Activated naive CD4-positive, alpha-beta T cell treated with anti-CD3 and anti-CD28 coated beads, Interleukin-2, amount 50 U/mL, for 16 hours (primary cell): Measurements from ENCODE around the gene ACOT8.
A peak's percentile ranks its signal among the peaks of the same experiment; 100 is the strongest.
"Not testable (repeated sequence)": the region's sequence is repeated elsewhere in the genome, so short reads cannot be mapped to it uniquely, and the experiment has no call there.

Source experiments
- DNase-seq: peaks from one replicate; pipeline ENCODE4 v3.0.0-alpha.2; 2020

Gene ACOT8

DNA sequence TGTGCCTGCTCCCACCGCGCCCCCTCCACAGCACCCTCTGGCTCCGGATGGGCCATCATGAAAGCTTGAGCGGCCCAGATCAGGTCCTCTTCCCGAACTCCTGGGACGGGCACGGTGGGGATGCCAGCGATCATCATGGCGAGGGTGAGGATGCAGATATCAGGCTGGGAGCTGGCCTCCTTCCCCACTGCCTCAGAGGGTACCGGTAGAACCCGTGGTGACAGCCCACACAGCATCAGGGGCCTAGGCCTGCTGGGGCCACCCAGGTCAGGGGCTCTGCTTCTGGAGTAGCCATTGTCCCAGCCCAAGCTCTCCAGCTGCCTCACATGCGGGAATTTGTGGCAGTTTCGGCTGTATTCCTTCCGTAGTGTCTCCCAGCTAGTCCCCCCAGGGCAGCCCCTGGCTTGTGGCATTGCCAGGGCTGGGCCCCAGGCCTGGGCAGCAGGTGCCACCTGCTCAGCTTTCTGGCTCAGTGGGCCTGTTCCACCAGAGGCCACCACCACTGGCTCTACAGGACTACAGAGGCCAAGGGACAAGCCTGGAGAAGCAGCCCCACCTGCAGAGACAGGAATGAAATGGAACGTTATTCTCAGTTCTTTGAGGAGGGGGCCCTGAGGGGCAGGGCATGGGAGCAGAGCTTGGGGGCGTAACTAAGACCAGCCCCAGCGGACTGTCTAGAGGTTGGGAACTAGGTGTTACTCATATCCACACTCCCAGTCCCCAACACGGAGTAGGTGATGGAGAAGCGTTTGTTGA lies 29.6 kb upstream of the ACOT8 start:
- no peak for DNase-seq

DNA sequence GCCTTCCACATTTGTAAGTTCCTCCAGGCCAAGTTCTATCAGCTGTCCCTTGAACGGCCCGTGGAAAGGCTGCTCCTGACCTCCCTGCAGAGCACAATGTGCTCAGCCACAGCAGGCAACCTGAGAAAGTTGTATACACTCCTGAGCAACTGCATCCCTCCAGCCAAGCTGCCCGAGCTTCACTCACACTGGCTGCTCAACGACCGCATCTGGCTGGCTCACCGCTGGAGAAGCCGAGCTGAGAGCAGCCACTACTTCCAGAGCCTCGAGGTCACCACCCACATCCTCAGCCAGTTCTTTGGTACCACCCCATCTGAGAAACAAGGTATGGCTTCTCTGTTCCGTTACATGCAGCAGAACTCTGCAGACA lies 25.9 kb upstream of the ACOT8 start:
- no peak for DNase-seq

DNA sequence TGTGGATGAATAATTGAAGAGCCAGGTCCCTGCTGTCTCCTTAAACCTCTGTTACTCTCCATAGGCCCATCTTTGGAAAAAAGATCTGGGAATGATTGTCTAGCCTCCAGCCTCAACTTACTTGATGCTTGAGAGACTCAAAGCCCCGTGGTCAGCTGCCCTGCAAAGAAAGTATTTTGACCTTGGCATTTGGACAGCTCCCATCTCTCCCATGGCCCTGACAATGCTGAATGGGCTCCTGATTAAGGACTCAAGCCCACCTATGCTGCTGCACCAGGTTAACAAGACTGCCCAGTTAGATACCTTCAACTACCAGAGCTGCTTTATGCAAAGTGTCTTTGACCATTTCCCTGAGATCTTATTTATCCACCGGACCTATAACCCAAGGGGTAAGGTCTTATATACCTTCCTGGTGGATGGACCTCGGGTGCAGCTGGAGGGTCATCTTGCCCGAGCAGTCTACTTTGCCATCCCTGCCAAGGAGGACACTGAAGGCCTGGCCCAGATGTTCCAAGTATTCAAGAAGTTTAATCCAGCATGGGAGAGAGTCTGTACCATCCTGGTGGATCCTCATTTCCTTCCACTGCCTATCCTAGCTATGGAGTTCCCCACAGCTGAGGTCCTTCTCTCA lies 25.4 kb upstream of the ACOT8 start:
- no peak for DNase-seq

DNA sequence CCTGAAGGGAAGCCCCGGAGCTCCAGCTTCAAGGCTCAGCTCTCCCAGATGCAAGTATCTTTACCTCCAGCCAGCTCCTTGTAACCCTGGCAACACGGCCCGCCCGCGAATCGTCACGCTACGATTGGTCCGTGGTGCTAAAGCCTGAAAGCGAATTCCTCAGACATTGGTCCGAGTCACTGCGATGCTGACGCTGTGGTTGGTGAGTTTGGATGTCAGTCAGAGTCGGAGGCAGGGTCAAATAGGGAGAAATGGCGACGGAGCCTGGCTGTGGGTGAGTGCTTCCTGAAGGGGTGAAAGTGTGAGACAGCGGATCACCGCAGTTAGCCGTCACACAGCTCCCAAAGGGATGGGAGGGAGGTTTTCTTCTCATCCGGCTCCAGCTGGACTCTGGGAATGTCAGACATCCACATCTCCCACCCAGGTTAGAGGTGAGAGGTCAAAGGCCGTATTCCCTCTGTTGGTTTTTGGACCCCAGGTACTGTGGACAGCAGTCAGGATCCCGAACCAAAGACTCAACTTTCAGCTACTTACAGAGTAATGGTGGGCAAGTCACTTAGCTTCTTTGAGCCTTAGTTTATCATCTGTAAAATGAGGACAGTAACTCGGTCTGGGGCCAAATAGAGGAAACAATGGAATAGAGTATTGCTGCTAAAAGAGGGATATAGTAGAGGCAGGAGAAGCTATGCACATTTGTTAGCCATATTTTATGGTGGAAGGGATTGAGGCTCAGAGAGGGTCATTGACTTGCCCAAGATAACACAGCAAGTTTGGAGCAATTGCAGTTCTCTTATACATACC lies 24.0 kb upstream of the ACOT8 start, which contains the start of gene ZSWIM1:
Gene ZSWIM1, plus strand, starts transcription at position 240 of the 801 bp plus-strand sequence. CDS start 1,366 bp downstream, outside the sequence.
- peak; percentile 99 for DNase-seq

DNA sequence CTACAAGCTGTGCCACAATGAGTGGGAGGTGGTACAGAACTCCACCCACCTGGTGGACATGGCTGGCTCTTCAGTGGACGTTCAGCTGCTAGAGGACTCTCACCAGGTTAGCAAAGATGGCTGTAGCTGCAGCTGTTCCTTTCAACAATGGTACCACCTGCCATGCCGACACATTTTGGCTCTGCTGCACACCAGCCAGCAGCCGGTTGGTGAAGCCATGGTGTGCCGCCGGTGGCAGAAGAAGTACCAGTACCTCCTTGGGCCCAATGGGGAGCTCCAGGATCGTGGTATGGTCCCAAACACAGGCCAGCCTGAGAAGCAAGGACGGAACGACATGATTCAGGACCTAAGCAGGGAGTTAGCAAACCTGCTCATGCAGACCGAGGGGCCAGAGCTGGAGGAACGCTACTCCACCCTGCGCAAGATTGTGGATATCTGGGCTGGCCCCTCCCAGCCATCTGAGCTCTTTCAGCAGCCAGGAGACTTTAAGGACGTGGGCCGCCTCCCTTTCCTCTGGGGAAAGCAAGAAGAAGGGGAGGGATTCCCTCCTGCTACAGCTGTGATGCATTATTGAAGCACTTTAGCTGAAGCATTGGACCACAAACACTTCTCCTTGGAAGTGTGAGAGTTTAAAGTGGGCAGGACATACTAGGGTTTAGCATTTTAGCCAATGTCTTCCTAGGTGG lies 21.0 kb upstream of the ACOT8 start:
- no peak for DNase-seq

DNA sequence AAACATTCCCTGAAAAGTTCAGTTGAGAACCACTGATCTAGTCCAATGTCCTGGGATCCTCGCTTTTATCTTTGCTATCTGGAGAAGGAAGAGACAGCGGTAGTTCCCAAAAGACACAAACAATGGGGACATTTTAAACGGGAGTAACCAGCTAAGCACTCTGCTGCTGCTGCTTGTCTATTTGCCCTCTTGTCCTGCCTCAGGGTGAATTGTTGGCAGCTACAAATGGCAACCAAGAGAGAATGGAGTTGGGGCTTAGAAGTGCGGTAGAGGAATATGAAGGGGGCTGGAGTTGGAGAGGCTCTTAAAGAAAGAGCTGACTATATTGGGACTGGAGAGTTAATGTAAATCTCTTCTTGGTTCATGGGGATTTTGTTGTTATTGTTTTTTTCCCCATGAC lies 17.4 kb upstream of the ACOT8 start:
- no peak for DNase-seq

DNA sequence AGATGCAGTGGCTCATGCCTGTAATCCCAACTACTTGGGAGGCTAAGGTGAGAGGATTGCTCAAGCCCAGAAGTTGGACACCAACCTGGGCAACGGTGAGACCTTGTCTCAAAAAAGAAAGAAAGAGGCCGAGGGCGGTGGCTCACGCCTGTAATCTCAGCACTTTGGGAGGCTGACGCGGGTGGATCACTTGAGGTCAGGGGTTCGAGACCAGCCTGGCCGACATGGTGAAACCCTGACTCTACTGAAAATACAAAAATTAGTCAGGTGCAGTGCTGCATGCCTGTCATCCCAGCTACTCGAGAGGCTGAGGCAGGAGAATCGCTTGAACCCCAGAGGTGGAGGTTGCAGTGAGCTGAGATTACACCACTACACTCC lies 16.9 kb upstream of the ACOT8 start:
- not testable (repeated sequence) for DNase-seq

DNA sequence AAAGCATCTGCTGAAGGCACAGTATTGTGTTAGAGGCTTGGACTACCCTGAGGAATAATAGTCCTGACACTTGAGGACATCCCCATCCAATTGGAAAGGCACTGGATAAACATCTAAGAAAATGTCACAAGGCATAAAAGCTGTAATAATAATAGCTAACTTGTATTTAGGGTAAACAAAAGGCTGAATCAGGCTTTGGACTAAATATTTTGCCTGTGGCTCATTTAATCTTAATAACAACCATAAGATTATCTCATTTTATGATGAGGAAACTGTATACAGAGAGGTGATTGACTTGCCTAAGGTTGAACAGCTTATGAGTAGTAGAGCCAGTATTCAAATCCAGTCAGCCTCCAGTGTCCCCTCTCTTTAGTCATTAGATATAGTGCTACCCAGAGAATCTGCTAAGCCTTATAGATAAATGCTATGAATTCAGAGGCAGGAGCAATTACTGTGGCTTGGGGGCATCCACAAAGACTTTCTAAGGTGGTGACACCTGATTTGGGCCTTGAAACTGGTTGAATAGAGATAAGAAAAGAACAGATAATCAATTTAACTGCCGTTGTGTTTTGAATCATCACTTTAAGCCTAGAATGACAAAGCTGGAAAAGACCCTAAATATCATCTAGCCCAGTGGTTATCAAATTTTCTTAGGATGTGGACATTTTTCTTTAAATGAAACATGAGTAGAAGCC lies 16.4 kb upstream of the ACOT8 start:
- DNase-seq, result no peak

DNA sequence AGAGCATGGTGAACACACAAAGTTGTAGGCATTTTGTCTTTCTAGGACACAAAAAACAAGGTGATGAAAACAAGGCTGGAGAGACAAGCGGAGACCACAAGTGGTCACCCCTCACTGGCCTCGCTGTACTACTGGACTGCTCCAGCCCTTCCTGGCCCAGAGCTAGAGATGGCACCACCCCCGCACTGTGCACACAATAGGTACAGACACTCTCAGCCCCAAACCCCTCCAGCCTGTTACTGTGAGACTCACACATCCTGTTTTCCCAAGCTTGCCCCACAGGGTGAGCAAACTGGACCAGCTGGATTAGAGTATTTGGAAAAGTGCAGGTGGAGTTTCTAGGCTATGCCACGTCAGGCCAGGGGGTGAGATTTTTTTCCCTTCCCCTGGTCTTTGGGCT lies 15.4 kb upstream of the ACOT8 start:
- no peak for DNase-seq

DNA sequence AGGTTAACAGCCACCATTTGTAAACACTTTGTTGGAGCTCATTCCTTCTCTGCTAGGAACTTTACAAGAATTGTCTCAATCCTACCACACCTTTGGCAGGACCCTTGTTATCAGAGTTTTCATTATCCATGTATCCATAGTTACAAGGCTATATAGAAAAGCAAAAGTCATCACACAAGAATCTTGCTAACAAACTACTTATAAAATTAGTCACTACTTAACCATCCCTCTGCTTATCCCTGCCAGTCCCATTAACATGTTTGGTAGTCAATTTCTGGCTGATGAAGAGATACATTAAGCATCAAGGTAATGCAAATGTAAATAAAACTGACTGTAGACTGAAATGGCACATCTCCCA lies 10.6 kb upstream of the ACOT8 start:
- no peak for DNase-seq

DNA sequence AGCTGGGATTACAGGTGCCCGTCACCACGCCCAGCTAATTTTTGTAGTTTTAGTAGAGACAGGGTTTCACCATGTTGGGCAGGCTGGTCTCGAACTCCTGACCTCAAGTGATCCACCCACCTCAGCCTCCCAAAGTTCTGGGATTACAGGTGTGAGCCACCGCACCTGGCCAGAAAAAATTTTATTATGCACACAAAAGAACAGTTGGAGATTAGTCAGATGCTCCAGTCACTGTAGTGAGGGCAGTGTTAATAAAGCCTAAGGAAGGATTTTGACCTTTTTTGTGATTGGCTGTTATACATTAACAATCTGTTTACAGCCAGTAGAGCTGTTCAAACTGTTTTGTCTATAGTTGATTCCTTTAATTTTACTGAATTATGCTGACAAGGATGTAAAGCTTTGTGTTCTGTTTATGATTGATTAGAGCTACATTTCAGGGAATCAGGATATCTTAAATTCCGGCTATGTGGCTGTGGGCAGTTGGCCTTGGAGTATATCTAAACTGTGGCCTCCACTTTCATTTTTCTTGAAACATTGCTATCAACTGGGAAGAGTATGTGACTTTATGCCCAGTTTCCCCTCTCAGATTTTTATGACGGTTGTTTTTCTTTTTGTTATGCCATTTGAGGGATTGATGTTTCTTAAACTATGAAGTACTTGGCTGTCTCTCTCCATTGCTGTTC lies 10.1 kb upstream of the ACOT8 start:
- no peak for DNase-seq

DNA sequence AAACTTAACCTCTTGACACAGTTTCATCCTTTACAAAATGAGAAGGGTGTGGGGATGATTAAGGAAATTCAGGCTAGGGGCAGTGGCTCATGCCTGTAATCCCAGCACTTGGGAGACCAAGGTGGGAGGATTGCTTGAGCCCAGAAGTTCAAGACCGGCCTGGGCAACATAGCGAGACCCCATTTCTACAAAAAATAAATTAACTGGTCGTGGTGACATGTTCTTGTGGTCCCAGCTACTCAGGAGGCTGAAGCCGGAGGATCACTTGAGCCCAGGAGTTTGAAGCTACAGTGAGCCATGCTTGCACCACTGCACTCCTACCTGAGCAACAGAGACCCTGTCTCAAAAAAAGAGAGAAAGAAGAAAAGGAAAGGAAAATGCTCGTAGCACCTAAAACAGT lies 9.3 kb upstream of the ACOT8 start:
- DNase-seq, result no peak

DNA sequence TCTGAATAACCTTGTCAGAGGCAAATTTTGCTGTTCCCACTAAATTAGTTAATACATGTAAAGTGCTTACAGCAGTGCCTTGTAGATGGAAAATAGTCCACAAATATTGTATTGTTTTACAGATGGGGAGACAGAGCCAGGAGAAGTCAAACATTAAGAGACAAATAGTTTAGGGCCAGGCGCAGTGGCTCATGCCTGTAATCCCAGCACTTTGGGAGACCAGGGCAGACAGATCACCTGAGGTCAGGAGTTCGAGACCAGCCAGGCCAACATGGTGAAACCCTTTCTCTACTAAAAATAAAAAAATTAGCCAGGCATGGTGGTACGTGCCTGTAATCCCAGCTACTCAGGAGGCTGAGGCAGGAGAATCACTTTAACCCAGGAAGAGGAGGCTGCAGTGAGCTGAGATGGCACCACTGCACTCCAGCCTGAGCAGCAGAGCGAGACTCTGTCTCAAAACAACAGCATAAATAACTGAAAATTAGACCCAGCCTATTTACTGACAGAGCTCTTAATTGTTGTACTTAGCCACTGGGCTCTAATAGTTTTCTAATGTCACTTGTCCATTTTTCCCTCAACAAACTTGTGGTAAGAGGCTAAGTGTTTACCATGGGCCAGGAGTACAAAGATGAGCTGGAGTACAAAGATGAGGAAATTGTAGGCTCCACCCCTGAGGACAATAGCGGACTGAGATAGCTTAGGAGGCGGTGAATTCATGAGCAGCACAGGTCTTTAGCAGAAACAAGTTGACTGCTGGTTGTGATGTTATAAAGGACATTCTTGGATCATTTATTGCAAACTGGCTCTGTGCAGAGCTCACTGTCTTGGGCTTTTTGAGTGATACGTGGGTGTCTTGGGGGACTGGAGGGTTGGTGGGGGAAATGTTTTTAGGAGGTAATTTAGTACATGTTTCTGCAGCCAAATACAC lies 6.6 kb upstream of the ACOT8 start:
- DNase-seq, result no peak

DNA sequence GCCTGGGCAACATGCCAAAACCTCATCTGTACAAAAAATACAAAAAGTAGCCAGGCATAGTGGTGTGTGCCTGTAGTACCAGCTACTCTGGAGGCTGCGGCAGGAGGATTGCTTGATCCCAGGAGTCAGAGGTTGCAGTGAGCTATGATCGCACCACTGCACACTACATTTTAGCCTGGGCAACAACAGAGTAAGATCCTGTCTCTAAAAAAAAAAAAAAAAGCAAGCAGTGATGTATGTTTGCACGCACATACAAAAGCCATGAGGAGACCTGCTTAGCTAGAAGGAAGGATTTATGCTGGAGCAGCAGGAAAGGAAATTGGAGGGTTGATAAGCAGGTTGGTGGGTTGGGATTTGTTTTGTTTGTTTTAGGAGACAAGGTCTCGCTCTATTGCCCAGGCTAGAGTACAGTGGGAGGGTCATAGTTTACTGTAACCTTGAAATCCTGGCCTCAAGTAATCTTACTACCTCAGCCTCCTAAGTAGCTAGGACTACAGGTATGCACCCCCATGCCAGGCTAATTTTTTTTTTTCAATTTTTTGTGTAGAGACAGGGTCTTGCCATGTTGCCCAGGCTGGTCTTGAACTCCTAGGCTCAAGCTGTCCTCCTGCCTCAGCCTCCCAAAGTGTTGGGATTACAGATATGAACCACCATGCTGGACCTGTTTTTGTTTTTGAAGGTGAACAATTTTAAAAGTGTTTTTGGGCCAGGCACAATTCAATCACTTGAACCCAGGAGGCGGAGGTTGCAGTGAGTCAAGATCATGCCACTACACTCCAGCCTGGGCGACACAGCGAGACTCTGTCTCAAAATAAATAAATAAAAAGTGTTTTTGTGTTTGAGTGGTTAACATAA lies 4.3 kb upstream of the ACOT8 start:
- no peak for DNase-seq

DNA sequence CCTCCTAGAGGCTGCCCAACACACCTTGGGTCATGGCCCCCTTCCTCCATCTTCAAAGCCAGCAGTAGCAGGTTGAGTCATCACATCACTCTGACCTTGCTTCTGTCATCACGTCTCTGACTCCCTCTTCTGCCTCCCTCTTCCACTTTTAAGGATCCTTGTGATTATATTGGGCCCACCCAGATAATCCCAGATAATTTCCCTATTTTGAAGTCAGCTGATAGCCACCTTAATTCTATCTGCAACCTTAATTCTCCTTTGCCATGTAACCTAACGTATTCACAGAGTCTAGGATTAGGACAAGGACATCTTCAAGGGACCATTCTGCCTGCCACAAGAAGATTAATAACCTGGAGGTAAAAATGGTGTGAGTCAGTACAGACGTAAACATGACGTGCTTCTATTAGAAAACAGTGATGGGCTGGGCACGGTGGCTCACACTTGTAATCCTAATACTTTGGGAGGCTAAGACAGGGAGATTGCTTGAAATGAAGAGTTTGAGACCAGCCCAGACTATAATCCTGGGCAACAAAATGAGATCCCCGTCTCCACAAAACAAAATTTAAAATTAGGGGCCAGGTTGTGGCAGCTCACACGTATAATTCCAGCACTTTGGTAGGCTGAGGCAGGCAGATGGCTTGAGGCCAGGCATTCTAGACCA lies 3.5 kb upstream of the ACOT8 start:
- DNase-seq, result no peak

DNA sequence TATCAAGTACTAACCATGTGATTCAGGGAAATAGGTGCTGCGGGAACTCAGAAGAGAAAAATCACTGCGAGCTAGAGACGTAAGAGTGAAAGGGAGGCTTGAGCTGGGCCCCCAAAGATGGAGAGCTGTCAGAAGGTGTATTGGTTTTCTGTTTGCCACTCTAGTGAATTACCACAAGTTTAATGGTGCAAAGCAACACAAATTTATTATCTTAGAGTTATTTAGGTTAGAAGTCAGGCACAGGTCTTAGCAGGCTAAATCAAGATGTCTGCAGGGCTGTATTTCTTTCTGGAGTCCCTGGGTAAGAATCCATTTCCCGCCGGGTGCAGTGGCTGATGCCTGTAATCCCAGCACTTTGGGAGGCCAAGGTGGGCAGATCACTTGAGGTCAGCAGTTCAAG lies 2.7 kb upstream of the ACOT8 start:
- DNase-seq, result no peak

DNA sequence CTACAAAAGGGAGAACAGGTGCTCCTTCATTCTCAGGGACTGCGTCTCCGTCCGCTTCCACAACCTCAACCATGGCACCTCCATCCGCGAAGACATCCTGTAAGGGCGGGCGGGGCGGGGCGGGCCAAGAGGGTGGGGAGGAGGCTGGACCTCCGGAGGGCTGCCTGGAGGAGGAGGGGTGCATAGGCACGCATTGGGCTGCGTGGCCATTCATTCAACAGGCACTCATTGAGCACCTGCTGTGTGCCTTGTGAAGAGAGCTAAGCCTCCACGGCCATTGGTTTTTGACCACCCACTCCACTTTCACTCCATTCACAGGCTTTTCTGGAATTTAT lies 657 bp upstream of the ACOT8 start:
- peak; percentile 28 for DNase-seq

DNA sequence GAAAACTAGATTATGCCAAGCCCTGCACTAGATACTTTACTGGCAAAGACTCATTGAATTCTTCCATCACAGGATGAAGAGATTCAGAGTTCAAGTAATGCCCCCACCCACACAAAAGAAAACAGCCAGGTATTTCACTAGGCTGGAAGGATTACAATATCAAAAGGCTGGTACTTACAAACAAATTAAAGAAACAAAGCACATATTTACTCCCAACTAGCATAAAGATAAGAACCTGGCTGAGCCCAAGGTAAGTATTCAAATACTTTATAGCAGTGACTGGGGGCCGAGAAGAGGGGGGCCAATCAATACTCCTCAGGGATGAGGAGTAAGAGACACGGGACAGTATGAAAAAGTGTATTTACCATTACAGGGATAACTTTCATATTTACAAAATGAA lies 3.7 kb downstream of the ACOT8 start:
- no peak for DNase-seq

DNA sequence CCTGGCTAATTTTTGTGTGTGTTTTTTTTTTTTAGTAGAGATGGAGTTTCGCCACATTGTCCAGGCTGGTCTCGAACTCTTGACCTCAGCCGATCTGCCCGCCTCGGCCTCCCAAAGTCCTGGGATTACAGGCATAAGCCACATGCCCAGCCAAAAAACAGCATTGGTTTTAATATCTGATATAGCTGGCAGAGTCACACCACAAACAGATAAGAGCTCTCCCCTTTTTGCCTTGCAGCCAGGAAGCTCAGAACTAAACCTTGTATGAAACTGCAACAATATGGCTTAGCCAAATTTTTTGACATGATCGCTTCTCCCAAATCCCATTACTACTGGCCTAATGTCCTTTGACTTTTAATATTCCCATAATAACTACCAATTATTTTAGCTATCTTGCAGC lies 4.9 kb downstream of the ACOT8 start:
- DNase-seq, result no peak

DNA sequence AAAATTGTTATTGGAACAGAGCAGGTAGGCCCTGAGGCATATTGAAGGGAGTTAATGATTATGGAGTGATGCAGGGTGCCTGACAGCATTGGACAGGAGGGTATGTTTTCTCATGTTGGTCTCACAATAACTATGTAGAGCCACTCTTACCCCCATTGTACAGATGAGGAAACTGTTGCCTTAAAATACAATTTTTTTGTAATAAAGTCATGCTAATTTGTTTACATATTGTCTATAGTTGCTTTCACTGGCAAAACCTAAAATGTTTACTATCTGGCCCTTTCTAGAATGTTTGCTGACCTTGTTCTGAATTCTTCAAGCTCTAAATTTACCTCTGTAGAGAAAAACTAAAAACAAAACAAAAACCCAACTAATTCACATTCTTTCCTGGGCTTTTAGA lies 5.7 kb downstream of the ACOT8 start:
- no peak for DNase-seq
